K562 (cell line): Measurements from ENCODE around the gene ABHD16B. TPM values are rescaled to one million over a fixed set of nuclear protein-coding genes. Genes with fewer than 3 reads are reported as not detected.

Source experiments
- RREB1 ChIP-seq: fragments of 250-450 bp; sonication (Bioruptor Pico); IDR thresholded peaks from 2 replicates; pipeline ENCODE4 v1.4.0; 2020
- ZNF318 ChIP-seq, 2 experiments: fragments of 450-650 bp; IDR thresholded peaks; 2 replicates each; pipeline ENCODE4 v1.6.1; 2016; ENCODE audit warnings: mild to moderate bottlenecking in 2 of 2, borderline replicate concordance in 1 of 2, low read depth in 1 of 2, moderate library complexity in 1 of 2
- polyA plus RNA-seq, 8 experiments: library from polyadenylated mRNA; depleted of rRNA in 4 of 8; stranded (reverse) in 5 of 8; unstranded in 3 of 8; fragments of >200 nt; fragmentation: Nextera tagmentation in 2 of 8; fragmentation: Illumina TruSeq in 1 of 8; extraction: Ambion mirVana in 2 of 8; extraction: Trizol in 1 of 8; gene quantifications; 2 replicates each; pipeline versions ENCODE4 v1.2.1 to v1.2.3, GENCODE V29; 2011 to 2014; ENCODE audit warnings: inconsistent platforms in 1 of 8, missing spikeins in 1 of 8
- total RNA-seq, 7 experiments: library from RNA; depleted of rRNA in 6 of 7; stranded (reverse); fragments of >200 nt in 6 of 7; fragmentation: Illumina TruSeq in 2 of 7; extraction: Trizol in 2 of 7; gene quantifications; 2 replicates each; pipeline versions ENCODE4 v1.2.1 to v1.2.3, GENCODE V29; 2011 to 2021; ENCODE audit warnings: low replicate concordance in 1 of 7

ABHD16B gene
- total and polyA plus RNA-seq, 9 of the 15 experiments (the other 6 are each of a cell fraction or from before 2014, with no cell fraction given): not detected

- TF ChIP-seq RREB1 (CRISPR knock-in tag): no peak
- no peak for TF ChIP-seq ZNF318 (IDR thresholded peaks at IDR 0.05; ENCODE audit: borderline replicate concordance in 1 of 2, low read depth in 1 of 2)
These were observed 34.6 kb downstream of the ABHD16B start (continued) for GRCh38 chr20:63895952-63896263.
